Panc1 (cell line): ENCODE measurements around the gene CD163L1. TPM values are rescaled to one million over a fixed set of nuclear protein-coding genes. Genes with fewer than 3 reads are reported as not detected.
"Not testable (repeated sequence)": the region's sequence is repeated elsewhere in the genome, so short reads cannot be mapped to it uniquely, and the experiment has no call there.

Source experiments
- ATAC-seq: fragments of 200-7000 bp; cut with Tn5 transposase; 2 replicates; pipeline ENCODE4 v1.9.1; 2020; ENCODE audit warnings: mild to moderate bottlenecking, moderate library complexity
- BruUV-seq: library from RNA; stranded (reverse); fragments of 400-500 nt; replicated peaks from 2 replicates; lab custom pipeline; 2021; lab: Mats Ljungman, UMichigan
- CTCF ChIA-PET: fragments of 300-600 bp; sonication (Branson Sonifier 250); formaldehyde crosslinking; loops from one replicate; lab custom pipeline; 2022; ENCODE audit warnings: antibody characterized with exemption; lab: Charles Lee
- POLR2A ChIA-PET: fragments of 300-600 bp; sonication (Branson Sonifier 250); formaldehyde crosslinking; loops from one replicate; lab custom pipeline; 2022; ENCODE audit warnings: antibody characterized with exemption; lab: Charles Lee
- DNase-seq: peaks from one replicate; pipeline ENCODE4 v3.0.0-alpha.2; 2010; ENCODE audit warnings: low read depth, low spot score
- H3K27ac ChIP-seq: 2 replicates; pipeline ENCODE4 v1.5.1; 2011; ENCODE audit warnings: mild to moderate bottlenecking, low read length, inconsistent platforms
- H3K27me3 ChIP-seq: fragments of 200-500 bp; sonication (Bioruptor generic); 2 replicates; pipeline ENCODE4 v1.6.0; 2014; ENCODE audit warnings: low read length, inconsistent platforms; ENCODE audit not compliant: control insufficient read depth, insufficient read depth
- H3K36me3 ChIP-seq: fragments of 200-500 bp; sonication (Bioruptor generic); 2 replicates; pipeline ENCODE4 v1.5.1; 2014; ENCODE audit warnings: inconsistent platforms, mild to moderate bottlenecking, low read length, moderate library complexity; ENCODE audit not compliant: control insufficient read depth, insufficient read depth
- H3K4me1 ChIP-seq: 2 replicates; pipeline ENCODE4 v1.5.1; 2011; ENCODE audit warnings: inconsistent platforms, mild to moderate bottlenecking, low read length, moderate library complexity; ENCODE audit not compliant: control insufficient read depth, insufficient read depth
- H3K4me3 ChIP-seq, 2 experiments: 2 replicates each; pipeline ENCODE4 v1.5.1; 2011 to 2012; ENCODE audit warnings: low read depth in 2 of 2, low read length in 2 of 2, mild to moderate bottlenecking in 2 of 2, inconsistent platforms in 1 of 2, moderate library complexity in 1 of 2
- H3K9me3 ChIP-seq: fragments of 200-500 bp; sonication (Bioruptor generic); 2 replicates; pipeline ENCODE4 v1.5.1; 2014; ENCODE audit warnings: low read depth, mild to moderate bottlenecking, inconsistent platforms, low read length, moderate library complexity; ENCODE audit not compliant: control insufficient read depth, insufficient read depth
- POLR2AphosphoS5 ChIP-seq: IDR thresholded peaks from 2 replicates; pipeline ENCODE4 v1.6.1; 2012; ENCODE audit warnings: mild to moderate bottlenecking, low read depth, low read length, moderate library complexity
- SIN3A ChIP-seq: IDR thresholded peaks from 2 replicates; pipeline ENCODE4 v1.6.1; 2012; ENCODE audit warnings: low read depth, mild to moderate bottlenecking, low read length, moderate library complexity, borderline replicate concordance; ENCODE audit not compliant: insufficient read depth
- TCF7L2 ChIP-seq: IDR thresholded peaks from 2 replicates; pipeline ENCODE4 v1.6.1; 2011; ENCODE audit warnings: mild to moderate bottlenecking, low read depth, low read length, inconsistent platforms
- in situ Hi-C: cut with HindIII; loops from 2 replicates; pipeline ENCODE4 v1.10.0; 2016; ENCODE audit warnings: low sequenced_read_pairs, low pct_unique_long_range_greater_than_20kb
- intact Hi-C: fragments of 100-400 bp; cut with micrococcal nuclease; formaldehyde crosslinking; loops from one replicate; pipeline ENCODE4 v1.10.0; 2022; ENCODE audit not compliant: unreplicated experiment
- total RNA-seq: library from RNA; stranded (reverse); gene quantifications from one replicate; pipeline ENCODE4 v1.2.1, GENCODE V29; 2021; ENCODE audit not compliant: unreplicated experiment
- TF ChIP-seq, protein P1 (sequence below): fragments of 450-650 bp; IDR thresholded peaks from 2 replicates; pipeline ENCODE4 v1.5.1; 2017; ENCODE audit warnings: mild to moderate bottlenecking
- TF ChIP-seq, protein P2 (sequence below), 2 experiments: IDR thresholded peaks; 2 replicates each; pipeline ENCODE4 v1.6.1; 2011 to 2012; ENCODE audit warnings: low read depth in 2 of 2, control low read depth in 1 of 2, low read length in 1 of 2, mild to moderate bottlenecking in 1 of 2, moderate library complexity in 1 of 2; ENCODE audit not compliant: insufficient read depth in 1 of 2

CD163L1 gene
- total RNA-seq, 1 experiment from 2014 or later, result not detected

GRCh38 chr12:7344833-7345606 is 98.9 kb downstream of the CD163L1 start:
- ChIA-PET CTCF (no interaction called here), POLR2A (no interaction called here)
- Histone ChIP-seq H3K4me3 (no peak overlapping the region), H3K27me3 (no peaks in the 10 kb centered on the region), H3K4me1 (no peaks in the 10 kb centered on the region), H3K9me3 (no peaks in the 10 kb centered on the region), H3K36me3 (no peaks in the 10 kb centered on the region), H3K27ac (no peak overlapping the region)
- intact Hi-C loops, result no loop called here
- no TSS peak for BruUV-seq
- TF ChIP-seq SIN3A (no peak), TCF7L2 (no peak), POLR2AphosphoS5 (no peak)
- TF ChIP-seq, protein P1, sequence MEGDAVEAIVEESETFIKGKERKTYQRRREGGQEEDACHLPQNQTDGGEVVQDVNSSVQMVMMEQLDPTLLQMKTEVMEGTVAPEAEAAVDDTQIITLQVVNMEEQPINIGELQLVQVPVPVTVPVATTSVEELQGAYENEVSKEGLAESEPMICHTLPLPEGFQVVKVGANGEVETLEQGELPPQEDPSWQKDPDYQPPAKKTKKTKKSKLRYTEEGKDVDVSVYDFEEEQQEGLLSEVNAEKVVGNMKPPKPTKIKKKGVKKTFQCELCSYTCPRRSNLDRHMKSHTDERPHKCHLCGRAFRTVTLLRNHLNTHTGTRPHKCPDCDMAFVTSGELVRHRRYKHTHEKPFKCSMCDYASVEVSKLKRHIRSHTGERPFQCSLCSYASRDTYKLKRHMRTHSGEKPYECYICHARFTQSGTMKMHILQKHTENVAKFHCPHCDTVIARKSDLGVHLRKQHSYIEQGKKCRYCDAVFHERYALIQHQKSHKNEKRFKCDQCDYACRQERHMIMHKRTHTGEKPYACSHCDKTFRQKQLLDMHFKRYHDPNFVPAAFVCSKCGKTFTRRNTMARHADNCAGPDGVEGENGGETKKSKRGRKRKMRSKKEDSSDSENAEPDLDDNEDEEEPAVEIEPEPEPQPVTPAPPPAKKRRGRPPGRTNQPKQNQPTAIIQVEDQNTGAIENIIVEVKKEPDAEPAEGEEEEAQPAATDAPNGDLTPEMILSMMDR, result no peak
- TF ChIP-seq, protein P2, sequence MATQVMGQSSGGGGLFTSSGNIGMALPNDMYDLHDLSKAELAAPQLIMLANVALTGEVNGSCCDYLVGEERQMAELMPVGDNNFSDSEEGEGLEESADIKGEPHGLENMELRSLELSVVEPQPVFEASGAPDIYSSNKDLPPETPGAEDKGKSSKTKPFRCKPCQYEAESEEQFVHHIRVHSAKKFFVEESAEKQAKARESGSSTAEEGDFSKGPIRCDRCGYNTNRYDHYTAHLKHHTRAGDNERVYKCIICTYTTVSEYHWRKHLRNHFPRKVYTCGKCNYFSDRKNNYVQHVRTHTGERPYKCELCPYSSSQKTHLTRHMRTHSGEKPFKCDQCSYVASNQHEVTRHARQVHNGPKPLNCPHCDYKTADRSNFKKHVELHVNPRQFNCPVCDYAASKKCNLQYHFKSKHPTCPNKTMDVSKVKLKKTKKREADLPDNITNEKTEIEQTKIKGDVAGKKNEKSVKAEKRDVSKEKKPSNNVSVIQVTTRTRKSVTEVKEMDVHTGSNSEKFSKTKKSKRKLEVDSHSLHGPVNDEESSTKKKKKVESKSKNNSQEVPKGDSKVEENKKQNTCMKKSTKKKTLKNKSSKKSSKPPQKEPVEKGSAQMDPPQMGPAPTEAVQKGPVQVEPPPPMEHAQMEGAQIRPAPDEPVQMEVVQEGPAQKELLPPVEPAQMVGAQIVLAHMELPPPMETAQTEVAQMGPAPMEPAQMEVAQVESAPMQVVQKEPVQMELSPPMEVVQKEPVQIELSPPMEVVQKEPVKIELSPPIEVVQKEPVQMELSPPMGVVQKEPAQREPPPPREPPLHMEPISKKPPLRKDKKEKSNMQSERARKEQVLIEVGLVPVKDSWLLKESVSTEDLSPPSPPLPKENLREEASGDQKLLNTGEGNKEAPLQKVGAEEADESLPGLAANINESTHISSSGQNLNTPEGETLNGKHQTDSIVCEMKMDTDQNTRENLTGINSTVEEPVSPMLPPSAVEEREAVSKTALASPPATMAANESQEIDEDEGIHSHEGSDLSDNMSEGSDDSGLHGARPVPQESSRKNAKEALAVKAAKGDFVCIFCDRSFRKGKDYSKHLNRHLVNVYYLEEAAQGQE (IDR thresholded peaks at IDR 0.05; ENCODE audit: insufficient read depth in 1 of 2, low read depth in 2 of 2, low read length in 1 of 2), result no peak
- in situ Hi-C loops, result no loop called here
- no peak for ATAC-seq
- no peak for DNase-seq

GRCh38 chr12:7339675-7340074 is 104.3 kb downstream of the CD163L1 start:
- ATAC-seq (no peak), DNase-seq (no peak)
- no TSS peak for BruUV-seq
- in situ Hi-C loops, result no loop called here
- ChIA-PET POLR2A (no interaction called here), CTCF (no interaction called here)
- TF ChIP-seq TCF7L2 (no peak), POLR2AphosphoS5 (no peak), SIN3A (no peak)
- TF ChIP-seq, protein P2 (IDR thresholded peaks at IDR 0.05; ENCODE audit: insufficient read depth in 1 of 2, low read depth in 2 of 2, low read length in 1 of 2), result no peak
- TF ChIP-seq, protein P1, result no peak
- H3K9me3 ChIP-seq, result no peaks in the 10 kb centered on the region
- intact Hi-C loops, result no loop called here
- H3K36me3 ChIP-seq, result no peaks in the 10 kb centered on the region
- H3K4me3 ChIP-seq, result no peak overlapping the region
- H3K27me3 ChIP-seq, result no peaks in the 10 kb centered on the region
- no peak overlapping the region for H3K27ac ChIP-seq
- H3K4me1 ChIP-seq, result no peaks in the 10 kb centered on the region

DNA sequence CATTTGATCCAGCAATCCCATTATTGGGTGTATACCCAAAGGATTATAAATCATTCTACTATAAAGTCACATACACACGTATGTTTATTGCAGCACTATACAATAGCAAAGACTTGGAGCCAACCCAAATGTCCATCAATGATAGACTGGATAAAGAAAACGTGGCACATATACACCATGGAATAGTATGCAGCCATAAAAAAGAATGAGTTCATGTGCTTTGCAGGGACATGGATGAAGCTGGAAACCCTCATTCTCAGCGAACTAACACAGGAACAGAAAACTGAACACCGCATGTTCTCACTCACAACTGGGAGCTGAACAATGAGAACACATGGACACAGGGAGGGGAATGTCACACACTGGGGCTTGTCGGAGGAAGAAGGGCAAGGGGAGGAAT is 106.2 kb downstream of the CD163L1 start:
- H3K27me3 ChIP-seq, BruUV-seq, POLR2A ChIA-PET, intact Hi-C loops, H3K4me3 ChIP-seq, CTCF ChIA-PET, DNase-seq, H3K27ac ChIP-seq, H3K4me1 ChIP-seq, in situ Hi-C loops, H3K36me3 ChIP-seq, ATAC-seq, H3K9me3 ChIP-seq: not testable (repeated sequence)
